ENCODE results near the gene RHBDL2. TPM values are rescaled to one million over a fixed set of nuclear protein-coding genes. Genes with fewer than 3 reads are reported as not detected.
A peak's percentile ranks its signal among the peaks of the same experiment; 100 is the strongest.

The RHBDL2 gene
- total and polyA plus RNA-seq, 4 experiments from 2014 or later = not detected

DNA sequence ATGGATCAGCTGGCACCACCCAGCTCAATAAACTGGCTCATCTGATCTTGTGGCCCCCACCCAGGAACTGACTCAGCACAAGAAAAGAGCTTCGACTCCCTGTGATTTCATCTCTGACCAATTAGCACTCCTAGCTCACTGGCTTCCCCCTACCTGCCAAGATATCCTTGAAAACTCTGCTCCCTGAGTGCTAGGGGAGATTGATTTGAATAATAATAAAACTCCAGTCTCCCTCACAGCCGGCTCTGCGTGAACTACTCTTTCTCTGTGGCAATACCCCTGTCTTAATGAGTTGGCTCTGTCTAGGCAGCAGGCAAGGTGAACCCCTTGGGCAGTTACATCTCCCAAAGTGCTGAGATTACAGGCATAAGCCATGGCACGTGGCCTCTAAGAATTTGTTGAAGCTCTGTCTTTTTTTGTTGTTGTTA is 11.8 kb upstream of the RHBDL2 start:
- Histone ChIP-seq H3K4me1 (ENCODE audit: insufficient read depth, low read length) (peaks cover 6% of the 10 kb centered on the region), H3K4me3 (ENCODE audit: low read length in 2 of 2) (no peak overlapping the region), H3K36me3 (ENCODE audit: insufficient read depth, low read length) (no peaks in the 10 kb centered on the region), H3K27me3 (ENCODE audit: insufficient read depth, low read length) (no peaks in the 10 kb centered on the region), H3K9me3 (ENCODE audit: control insufficient read depth in 1 of 2, low read length in 2 of 2) (no peaks in the 10 kb centered on the region), H3K27ac (ENCODE audit: low read depth, low read length) (no peak overlapping the region)
- ChIA-PET CTCF (ENCODE audit: partially characterized antibody) (interaction anchor here (0.6 kb wide), 1 partner anchor 10 kb away, joined by 3 read pairs; no protein-coding TSS in a partner anchor), POLR2A (ENCODE audit: partially characterized antibody) (no interaction called here)
- Mint-ChIP-seq H3K9me3 (no peaks in the 10 kb centered on the region), H3K4me1 (peaks cover 5 to 11% (median 9%) of the 10 kb centered on the region in 4 donors), H3K27ac (peak overlapping the region in 3 of 7 donors; percentile 2 to 46 (median 39)), H3K4me3 (no peak overlapping the region), H3K27me3 (no peaks in the 10 kb centered on the region), H3K36me3 (no peaks in the 10 kb centered on the region)
- intact Hi-C loops (cut with micrococcal nuclease) = no loop called here
- no peak for DNase-seq

DNA sequence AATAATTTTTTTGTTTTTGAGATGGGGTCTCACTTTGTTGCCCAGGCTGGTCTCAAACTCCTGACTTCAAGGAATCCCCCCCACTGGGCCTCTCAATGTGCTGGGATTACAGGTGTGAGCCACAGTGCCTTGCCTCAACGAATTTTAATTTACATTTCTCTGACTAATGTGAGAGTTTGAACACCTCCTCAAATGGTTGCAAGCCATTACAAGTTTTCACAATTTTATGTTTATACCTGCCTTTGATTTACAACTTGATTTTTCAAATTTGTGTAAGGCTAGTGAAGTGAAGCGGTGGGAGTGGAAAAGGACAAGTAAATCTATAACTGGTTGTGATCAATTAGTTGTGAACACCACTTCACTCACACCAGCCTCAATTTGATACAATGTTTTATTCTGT is 8.9 kb upstream of the RHBDL2 start:
- H3K9me3 ChIP-seq (ENCODE audit: control insufficient read depth in 1 of 2, low read length in 2 of 2) = no peaks in the 10 kb centered on the region
- POLR2A ChIA-PET (ENCODE audit: partially characterized antibody) = no interaction called here
- peak overlapping the region in 1 of 7 donors; percentile 46 for H3K27ac Mint-ChIP-seq
- no peaks in the 10 kb centered on the region for H3K36me3 ChIP-seq (ENCODE audit: insufficient read depth, low read length)
- peaks cover 6% of the 10 kb centered on the region for H3K4me1 ChIP-seq (ENCODE audit: insufficient read depth, low read length)
- H3K9me3 Mint-ChIP-seq = peaks cover 0 to 2% (median 0%) of the 10 kb centered on the region in 8 donors
- CTCF ChIA-PET (ENCODE audit: partially characterized antibody) = no interaction called here
- H3K27me3 ChIP-seq (ENCODE audit: insufficient read depth, low read length) = no peaks in the 10 kb centered on the region
- peaks cover 0 to 2% of the 10 kb centered on the region in 2 donors for H3K27me3 Mint-ChIP-seq
- intact Hi-C loops (cut with micrococcal nuclease) = no loop called here
- H3K4me3 ChIP-seq (ENCODE audit: low read length in 2 of 2) = no peak overlapping the region
- no peak for DNase-seq
- peaks cover 5 to 12% (median 9%) of the 10 kb centered on the region in 4 donors for H3K4me1 Mint-ChIP-seq
- H3K27ac ChIP-seq (ENCODE audit: low read depth, low read length) = no peak overlapping the region
- H3K36me3 Mint-ChIP-seq = no peaks in the 10 kb centered on the region
- no peak overlapping the region for H3K4me3 Mint-ChIP-seq

DNA sequence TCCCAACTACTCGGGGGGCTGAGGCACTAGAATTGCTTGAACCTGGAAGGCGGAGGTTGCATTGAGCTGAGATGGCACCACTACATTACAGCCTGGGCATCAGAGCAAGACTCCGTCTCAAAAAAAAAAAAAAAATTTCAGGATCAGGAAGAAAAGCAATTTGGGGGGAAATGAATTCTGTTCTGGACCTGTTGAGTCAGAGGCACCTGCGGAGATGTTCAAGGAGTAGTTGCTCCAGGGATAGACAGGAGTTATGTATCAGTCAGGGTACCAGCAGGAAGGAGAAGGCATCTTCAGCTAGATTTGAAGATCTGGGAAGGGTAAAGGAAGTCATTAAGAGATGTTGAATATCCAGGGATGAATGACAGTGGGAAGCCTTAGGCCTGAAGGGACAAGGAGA is 2.9 kb upstream of the RHBDL2 start:
- Histone ChIP-seq H3K9me3 (ENCODE audit: control insufficient read depth in 1 of 2, low read length in 2 of 2) (no peaks in the 10 kb centered on the region), H3K4me1 (ENCODE audit: insufficient read depth, low read length) (no peaks in the 10 kb centered on the region), H3K36me3 (ENCODE audit: insufficient read depth, low read length) (no peaks in the 10 kb centered on the region), H3K27me3 (ENCODE audit: insufficient read depth, low read length) (no peaks in the 10 kb centered on the region), H3K27ac (ENCODE audit: low read depth, low read length) (no peak overlapping the region), H3K4me3 (ENCODE audit: low read length in 2 of 2) (no peak overlapping the region)
- no peak overlapping the region for H3K4me3 Mint-ChIP-seq
- CTCF ChIA-PET (ENCODE audit: partially characterized antibody) = no interaction called here
- intact Hi-C loops (cut with micrococcal nuclease) = no loop called here
- no peak for DNase-seq
- H3K27me3 Mint-ChIP-seq = peaks cover 0 to 6% of the 10 kb centered on the region in 2 donors
- peaks cover 0 to 2% (median 0%) of the 10 kb centered on the region in 8 donors for H3K9me3 Mint-ChIP-seq
- POLR2A ChIA-PET (ENCODE audit: partially characterized antibody) = no interaction called here
- peak overlapping the region in 1 of 7 donors; percentile 5 for H3K27ac Mint-ChIP-seq
- no peaks in the 10 kb centered on the region for H3K36me3 Mint-ChIP-seq
- H3K4me1 Mint-ChIP-seq = peaks cover 0 to 6% (median 5%) of the 10 kb centered on the region in 4 donors

DNA sequence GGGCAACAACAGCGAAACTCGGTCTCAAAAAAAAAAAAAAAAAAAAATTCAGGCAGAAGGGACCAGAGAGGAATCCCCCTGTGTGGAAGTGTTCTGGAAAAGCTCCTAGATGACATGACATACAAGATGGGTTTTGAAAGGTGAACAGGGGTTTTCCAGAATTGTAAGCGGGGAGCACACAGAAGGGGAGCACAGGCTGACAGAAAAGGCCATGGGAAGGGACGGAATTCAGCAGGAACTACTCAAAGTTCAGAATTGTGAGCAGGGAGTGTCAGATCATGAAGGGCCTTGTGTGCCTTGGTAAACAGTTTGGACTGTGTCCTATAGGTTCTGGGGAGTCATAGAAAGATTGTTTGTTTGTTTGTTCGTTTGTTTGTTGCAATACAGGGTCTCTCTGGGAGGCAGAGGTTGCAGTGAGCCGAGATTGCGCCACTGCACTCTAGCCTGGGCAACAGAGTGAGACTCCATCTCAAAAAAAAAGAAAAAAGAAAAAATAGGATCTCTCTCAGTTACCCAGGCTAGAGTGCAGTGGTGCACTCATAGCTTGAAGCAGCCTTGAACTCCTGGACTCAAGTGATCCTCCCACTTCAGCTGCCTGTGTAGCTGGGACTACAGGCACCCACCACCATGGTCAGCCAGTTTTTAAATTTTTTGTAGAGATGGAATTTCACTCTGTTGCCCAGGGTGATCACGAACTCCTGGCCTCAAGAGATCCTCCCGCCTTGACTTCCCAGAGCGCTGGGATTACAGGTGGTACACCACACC is 1.2 kb upstream of the RHBDL2 start:
- DNase-seq = no peak
- intact Hi-C loops (cut with micrococcal nuclease) = no loop called here
- Histone ChIP-seq H3K27ac (ENCODE audit: low read depth, low read length) (no peak overlapping the region), H3K27me3 (ENCODE audit: insufficient read depth, low read length) (no peaks in the 10 kb centered on the region), H3K4me1 (ENCODE audit: insufficient read depth, low read length) (no peaks in the 10 kb centered on the region), H3K9me3 (ENCODE audit: control insufficient read depth in 1 of 2, low read length in 2 of 2) (no peaks in the 10 kb centered on the region), H3K36me3 (ENCODE audit: insufficient read depth, low read length) (no peaks in the 10 kb centered on the region), H3K4me3 (ENCODE audit: low read length in 2 of 2) (no peak overlapping the region)
- no peak overlapping the region for H3K27ac Mint-ChIP-seq
- H3K36me3 Mint-ChIP-seq = no peaks in the 10 kb centered on the region
- peaks cover 0 to 3% (median 0%) of the 10 kb centered on the region in 8 donors for H3K9me3 Mint-ChIP-seq
- H3K4me3 Mint-ChIP-seq = no peak overlapping the region
- peaks cover 0 to 6% (median 5%) of the 10 kb centered on the region in 4 donors for H3K4me1 Mint-ChIP-seq
- CTCF ChIA-PET (ENCODE audit: partially characterized antibody) = no interaction called here
- POLR2A ChIA-PET (ENCODE audit: partially characterized antibody) = no interaction called here
- peaks cover 0 to 6% of the 10 kb centered on the region in 2 donors for H3K27me3 Mint-ChIP-seq

DNA sequence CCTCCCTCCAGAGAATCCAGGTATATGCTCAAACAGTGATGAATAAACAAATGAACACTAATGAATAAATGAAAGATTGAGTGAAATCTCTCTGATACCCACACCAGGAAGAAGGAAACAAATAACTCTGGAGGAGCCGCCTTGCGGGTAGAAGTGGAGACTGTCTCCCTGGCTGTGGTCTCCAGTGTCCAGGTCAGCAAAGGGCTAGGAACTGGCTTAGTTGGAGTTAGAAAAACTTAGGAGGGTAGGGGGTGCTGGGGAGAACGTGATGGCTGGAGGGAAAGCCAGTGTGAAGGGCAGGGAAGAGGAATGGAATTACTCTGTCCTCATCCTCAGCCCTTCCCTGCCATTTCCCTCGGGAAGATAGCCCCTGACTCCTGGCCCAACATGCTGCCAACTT is 537 bp downstream of the RHBDL2 start:
- H3K4me3 ChIP-seq (ENCODE audit: low read length in 2 of 2) = no peak overlapping the region
- DNase-seq = no peak
- H3K27ac ChIP-seq (ENCODE audit: low read depth, low read length) = no peak overlapping the region
- no peaks in the 10 kb centered on the region for H3K4me1 ChIP-seq (ENCODE audit: insufficient read depth, low read length)
- H3K9me3 ChIP-seq (ENCODE audit: control insufficient read depth in 1 of 2, low read length in 2 of 2) = no peaks in the 10 kb centered on the region
- peaks cover 0 to 4% of the 10 kb centered on the region in 2 donors for H3K27me3 Mint-ChIP-seq
- peaks cover 0 to 2% (median 0%) of the 10 kb centered on the region in 8 donors for H3K9me3 Mint-ChIP-seq
- H3K27ac Mint-ChIP-seq = no peak overlapping the region
- ChIA-PET CTCF (ENCODE audit: partially characterized antibody) (no interaction called here), POLR2A (ENCODE audit: partially characterized antibody) (no interaction called here)
- peaks cover 0 to 6% (median 5%) of the 10 kb centered on the region in 4 donors for H3K4me1 Mint-ChIP-seq
- H3K27me3 ChIP-seq (ENCODE audit: insufficient read depth, low read length) = no peaks in the 10 kb centered on the region
- intact Hi-C loops (cut with micrococcal nuclease) = no loop called here
- H3K36me3 Mint-ChIP-seq = no peaks in the 10 kb centered on the region
- H3K4me3 Mint-ChIP-seq = no peak overlapping the region
- no peaks in the 10 kb centered on the region for H3K36me3 ChIP-seq (ENCODE audit: insufficient read depth, low read length)

DNA sequence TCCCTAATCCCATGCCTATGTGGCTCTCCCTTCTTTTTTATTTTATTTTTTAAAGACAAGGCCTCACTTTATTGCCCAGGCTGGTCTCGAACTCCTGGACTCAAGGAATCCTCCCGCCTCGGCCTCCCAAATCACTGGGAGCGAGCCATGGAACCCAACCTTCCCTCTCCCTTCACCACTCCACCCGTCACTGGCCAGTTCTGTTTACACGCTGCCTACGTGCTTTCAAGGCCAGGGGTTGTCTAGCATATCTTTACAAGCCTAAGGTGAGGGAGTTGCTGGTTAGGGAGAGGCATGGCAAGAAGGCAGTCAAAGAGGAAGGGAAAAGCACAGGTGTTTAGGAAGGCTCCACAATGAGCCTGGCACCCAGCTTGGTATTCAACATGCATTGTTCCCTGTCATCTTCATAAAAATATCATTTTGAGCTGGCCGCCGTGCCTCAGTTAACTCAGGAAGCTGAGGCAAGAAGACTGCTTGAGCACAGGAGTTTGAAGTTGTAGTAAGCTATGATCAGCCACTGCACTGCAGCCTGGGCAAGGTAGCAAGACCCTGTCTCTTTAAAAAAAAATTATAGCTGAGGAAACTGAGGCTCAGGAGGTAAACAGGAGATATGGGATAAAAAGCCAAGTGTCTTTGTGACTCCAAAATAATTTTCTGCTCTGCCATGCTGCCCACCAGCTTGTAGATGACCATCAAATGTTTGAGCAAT is 1.1 kb downstream of the RHBDL2 start:
- Mint-ChIP-seq H3K4me1 (peaks cover 0 to 5% (median 5%) of the 10 kb centered on the region in 4 donors), H3K36me3 (no peaks in the 10 kb centered on the region), H3K27me3 (peaks cover 0 to 4% of the 10 kb centered on the region in 2 donors), H3K9me3 (peaks cover 0 to 2% (median 0%) of the 10 kb centered on the region in 8 donors), H3K27ac (no peak overlapping the region), H3K4me3 (no peak overlapping the region)
- POLR2A ChIA-PET (ENCODE audit: partially characterized antibody) = no interaction called here
- Histone ChIP-seq H3K4me1 (ENCODE audit: insufficient read depth, low read length) (no peaks in the 10 kb centered on the region), H3K27ac (ENCODE audit: low read depth, low read length) (no peak overlapping the region), H3K27me3 (ENCODE audit: insufficient read depth, low read length) (no peaks in the 10 kb centered on the region), H3K4me3 (ENCODE audit: low read length in 2 of 2) (no peak overlapping the region), H3K36me3 (ENCODE audit: insufficient read depth, low read length) (no peaks in the 10 kb centered on the region), H3K9me3 (ENCODE audit: control insufficient read depth in 1 of 2, low read length in 2 of 2) (no peaks in the 10 kb centered on the region)
- DNase-seq = no peak
- CTCF ChIA-PET (ENCODE audit: partially characterized antibody) = no interaction called here
- intact Hi-C loops (cut with micrococcal nuclease) = no loop called here

DNA sequence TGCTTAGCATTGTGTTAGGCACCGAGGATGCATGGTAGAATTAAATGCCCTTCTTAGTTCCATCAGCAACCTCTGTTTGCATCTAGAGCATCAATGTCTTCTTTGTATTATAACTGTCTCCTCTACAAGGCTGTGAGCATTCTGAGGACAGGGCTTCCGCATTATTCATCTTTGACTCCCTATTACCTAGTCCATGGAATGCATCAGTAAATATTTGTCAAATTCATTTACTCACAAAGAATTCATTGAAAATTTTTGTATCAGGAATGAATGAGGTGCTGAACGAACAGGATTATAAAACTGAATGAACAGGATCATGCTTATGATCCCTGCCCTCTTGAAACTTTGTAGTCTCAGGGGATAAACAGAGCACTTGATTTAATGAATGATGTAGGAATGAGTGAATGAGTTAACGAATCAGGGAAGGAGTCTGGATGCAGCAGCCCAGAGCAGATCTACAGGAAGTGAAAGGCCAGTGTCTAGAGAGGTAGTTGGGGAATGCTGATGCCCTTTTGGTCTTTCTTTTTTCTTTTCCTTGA is 2.8 kb downstream of the RHBDL2 start:
- H3K27me3 ChIP-seq (ENCODE audit: insufficient read depth, low read length) = no peaks in the 10 kb centered on the region
- H3K27ac ChIP-seq (ENCODE audit: low read depth, low read length) = no peak overlapping the region
- Mint-ChIP-seq H3K4me1 (peaks cover 0 to 2% (median 0%) of the 10 kb centered on the region in 4 donors), H3K36me3 (no peaks in the 10 kb centered on the region), H3K27me3 (peaks cover 0 to 3% of the 10 kb centered on the region in 2 donors), H3K9me3 (peaks cover 0 to 2% (median 0%) of the 10 kb centered on the region in 8 donors), H3K4me3 (no peak overlapping the region), H3K27ac (no peak overlapping the region)
- intact Hi-C loops (cut with micrococcal nuclease) = no loop called here
- ChIA-PET CTCF (ENCODE audit: partially characterized antibody) (no interaction called here), POLR2A (ENCODE audit: partially characterized antibody) (no interaction called here)
- no peak overlapping the region for H3K4me3 ChIP-seq (ENCODE audit: low read length in 2 of 2)
- H3K9me3 ChIP-seq (ENCODE audit: control insufficient read depth in 1 of 2, low read length in 2 of 2) = no peaks in the 10 kb centered on the region
- H3K4me1 ChIP-seq (ENCODE audit: insufficient read depth, low read length) = no peaks in the 10 kb centered on the region
- no peak for DNase-seq
- no peaks in the 10 kb centered on the region for H3K36me3 ChIP-seq (ENCODE audit: insufficient read depth, low read length)

Measured in CD4-positive, alpha-beta memory T cell (primary cell).